ENCODE results near the gene KLHL14.

DNA sequence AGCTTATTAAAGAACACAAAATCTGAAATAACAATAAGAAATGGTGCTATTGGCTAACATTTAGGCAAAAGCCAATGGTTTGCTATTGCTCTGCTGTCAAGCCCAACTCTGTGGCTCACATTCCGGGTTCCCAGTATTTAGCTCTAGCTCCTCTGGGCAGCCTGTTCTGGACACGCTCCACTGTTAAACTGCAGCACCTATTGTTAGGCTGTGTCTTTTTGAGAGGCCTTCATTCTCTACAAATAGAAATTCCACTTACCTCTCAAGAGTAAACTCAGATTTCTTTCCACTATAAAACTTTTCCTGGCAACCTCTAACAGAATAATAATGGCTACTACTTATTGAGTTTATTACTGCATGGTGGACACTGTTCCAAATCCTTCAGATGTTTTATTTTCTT is 3.7 kb upstream of the KLHL14 start:
- TF ChIP-seq POLR2A (IDR thresholded peaks at IDR 0.05; ENCODE audit: low read length) (no peak), GATA1 (IDR thresholded peaks at IDR 0.05; ENCODE audit: low read depth, low read length) (no peak)
